GM12892 (cell line): ENCODE data around the gene STRN4.
A peak's percentile ranks its signal among the peaks of the same experiment; 100 is the strongest.
"Not testable (repeated sequence)": the region's sequence is repeated elsewhere in the genome, so short reads cannot be mapped to it uniquely, and the experiment has no call there.

Experiments
- DNase-seq: peaks from one replicate; pipeline ENCODE4 v3.0.0; 2011; ENCODE audit not compliant: insufficient read length
- FAIRE-seq: peaks from 2 replicates; lab custom pipeline; 2011; peaks lifted over from hg19 to GRCh38; lab: Jason Lieb, UNC
- POLR2A ChIP-seq: IDR thresholded peaks from 2 replicates; pipeline ENCODE4 v1.6.1; 2011; ENCODE audit warnings: low read depth, low read length, control low read depth
- POLR2AphosphoS5 ChIP-seq: IDR thresholded peaks from 2 replicates; pipeline ENCODE4 v1.6.1; 2011; ENCODE audit warnings: low read depth, low read length, control low read depth
- TAF1 ChIP-seq: IDR thresholded peaks from 2 replicates; pipeline ENCODE4 v1.6.1; 2011; ENCODE audit warnings: low read depth, mild to moderate bottlenecking, control low read depth, low read length, borderline replicate concordance

The STRN4 gene

DNA sequence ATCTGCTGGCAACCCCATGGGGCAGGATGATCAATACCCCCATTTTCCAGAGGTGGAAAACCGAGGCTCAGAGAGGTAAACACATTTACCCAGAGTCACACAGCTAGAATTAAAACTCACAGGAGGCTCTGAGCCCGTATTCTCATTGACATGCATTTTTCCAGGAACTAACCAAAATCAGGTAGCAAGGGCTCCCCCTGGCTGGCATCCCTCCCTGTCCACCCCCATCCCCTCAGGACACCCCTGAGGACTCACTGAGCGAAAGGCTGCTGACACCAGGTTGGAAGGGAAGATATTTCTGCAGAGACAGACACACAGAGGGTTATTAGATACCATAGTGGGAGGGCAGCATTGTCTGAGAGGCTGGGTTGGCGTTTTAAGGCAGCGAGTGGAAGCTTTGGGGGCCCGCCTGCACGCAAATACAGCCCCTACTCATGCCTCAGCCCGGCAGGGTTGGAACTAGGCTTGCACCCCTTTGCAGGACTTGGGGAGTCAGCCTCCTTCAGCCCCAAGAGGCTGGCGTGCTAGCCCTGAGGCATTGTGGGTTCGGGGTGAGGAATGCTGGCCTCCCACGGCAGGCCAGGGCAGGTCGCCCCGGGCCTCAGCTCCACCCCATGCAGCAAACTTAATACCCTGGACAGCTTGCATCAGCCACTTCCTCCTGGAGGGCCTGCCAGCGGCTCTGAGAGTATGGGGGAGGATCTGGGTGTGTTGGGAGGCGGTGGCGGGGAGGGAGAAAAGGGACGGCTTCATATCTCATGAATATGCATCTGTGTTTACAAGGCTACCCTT, 38.2 kb upstream of the STRN4 start:
- FAIRE-seq (peak; percentile 70), DNase-seq (peak; percentile 82)
- 0 out of 2 replicates have a peak, but pooled peaks have one; percentile 30 for TF ChIP-seq POLR2AphosphoS5
- TF ChIP-seq TAF1: no peak
- peak; percentile 31; the same call in 1 of the 2 replicates for TF ChIP-seq POLR2A

- TF ChIP-seq POLR2A: no peak
- TF ChIP-seq TAF1: no peak
- no peak for TF ChIP-seq POLR2AphosphoS5
- DNase-seq: no peak
- no peak for FAIRE-seq
Observed at GRCh38 chr19:46783670-46784069, 37.4 kb upstream of the STRN4 start.

- DNase-seq (no peak), FAIRE-seq (no peak)
- no peak for TF ChIP-seq POLR2A
- TF ChIP-seq TAF1: no peak
- TF ChIP-seq POLR2AphosphoS5: no peak
Observed at GRCh38 chr19:46782355-46783019, 36.2 kb upstream of the STRN4 start.

- DNase-seq, FAIRE-seq: not testable (repeated sequence)
Observed at GRCh38 chr19:46777956-46778645, 31.9 kb upstream of the STRN4 start.

DNA sequence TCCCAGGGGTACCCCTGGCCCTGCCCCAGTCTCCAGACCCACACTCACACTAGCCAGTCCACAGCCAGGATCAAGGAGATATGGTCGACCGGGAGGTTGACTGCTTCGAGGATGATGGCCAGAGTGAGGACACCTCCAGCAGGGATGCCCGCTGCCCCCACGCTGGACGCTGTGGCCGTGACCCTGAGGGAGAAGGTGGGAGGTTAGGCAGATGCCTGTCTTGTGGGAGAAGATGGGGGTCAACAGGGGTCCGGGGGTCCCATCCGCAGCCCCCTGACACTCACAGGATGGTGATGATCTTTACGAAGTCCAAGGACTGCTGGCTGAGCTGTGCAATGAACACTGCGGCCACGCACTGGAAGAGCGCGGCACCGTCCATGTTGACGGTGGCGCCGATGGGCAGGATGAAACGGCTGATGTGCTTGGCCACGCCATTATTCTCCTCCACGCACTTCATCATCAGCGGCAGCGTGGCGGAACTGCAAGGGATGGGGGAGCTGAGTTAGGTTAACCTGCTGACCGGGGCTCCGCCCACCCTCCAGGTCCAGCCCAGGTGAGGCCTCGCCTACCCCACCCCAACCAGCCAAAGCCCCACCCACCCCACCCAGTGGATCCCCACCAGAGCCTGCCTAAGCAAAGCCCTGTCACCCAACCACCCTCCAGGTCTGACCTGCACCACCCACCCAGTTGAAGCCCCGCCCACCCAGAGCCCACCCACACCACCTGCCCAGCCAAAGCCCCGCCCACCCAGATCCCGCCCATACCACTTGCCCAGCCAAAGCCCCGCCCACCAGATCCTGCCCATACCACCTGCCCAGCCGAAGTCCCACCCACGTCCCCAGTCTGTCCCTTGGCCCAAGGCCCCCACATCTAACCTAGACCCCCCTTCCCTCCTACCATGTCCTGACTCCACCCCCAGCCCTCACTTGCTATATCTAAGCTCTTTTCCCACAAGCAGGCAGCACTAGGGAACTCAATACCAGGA, 31.0 kb upstream of the STRN4 start:
- DNase-seq: no peak
- no peak for TF ChIP-seq POLR2A
- no peak for TF ChIP-seq POLR2AphosphoS5
- no peak for TF ChIP-seq TAF1
- no peak for FAIRE-seq

DNA sequence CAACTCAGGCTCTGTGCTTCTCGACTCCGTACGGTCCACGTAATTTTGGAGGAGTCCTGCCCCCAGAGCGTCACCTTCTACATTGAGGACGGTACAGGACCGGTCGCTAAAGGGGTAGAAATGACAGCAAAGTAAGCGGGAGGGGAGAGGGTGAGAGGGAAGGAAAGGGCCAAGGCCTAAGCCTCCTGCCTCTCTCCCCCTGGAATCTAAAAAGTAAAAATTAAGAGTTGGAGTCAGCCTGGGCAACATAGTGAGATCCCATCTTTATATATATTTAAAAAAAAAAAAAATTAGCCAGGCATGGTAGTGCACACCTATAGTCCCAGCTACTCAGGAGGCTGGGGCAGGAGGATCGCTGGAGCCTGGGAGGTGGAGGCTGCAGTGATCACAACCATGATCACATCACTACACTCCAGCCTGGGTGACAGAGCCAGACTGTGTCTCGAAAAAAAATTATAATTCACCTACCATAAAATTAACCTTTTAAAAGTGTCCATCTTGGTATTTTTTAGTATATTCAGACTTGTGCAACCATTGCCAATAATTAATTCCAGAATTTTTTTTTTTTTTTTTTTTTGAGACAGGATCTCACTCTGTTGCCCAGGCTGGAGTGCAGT, 29.5 kb upstream of the STRN4 start:
- no peak for TF ChIP-seq POLR2A
- no peak for TF ChIP-seq TAF1
- TF ChIP-seq POLR2AphosphoS5: no peak
- no peak for DNase-seq
- no peak for FAIRE-seq

GRCh38 chr19:46773018-46773399, 26.8 kb upstream of the STRN4 start:
- TF ChIP-seq POLR2AphosphoS5 (no peak), TAF1 (no peak), POLR2A (no peak)
- DNase-seq: no peak
- FAIRE-seq: no peak

- no peak for DNase-seq
- FAIRE-seq: no peak
- TF ChIP-seq POLR2A (no peak), POLR2AphosphoS5 (no peak)
Observed at GRCh38 chr19:46772170-46773017, 26.1 kb upstream of the STRN4 start.

DNA sequence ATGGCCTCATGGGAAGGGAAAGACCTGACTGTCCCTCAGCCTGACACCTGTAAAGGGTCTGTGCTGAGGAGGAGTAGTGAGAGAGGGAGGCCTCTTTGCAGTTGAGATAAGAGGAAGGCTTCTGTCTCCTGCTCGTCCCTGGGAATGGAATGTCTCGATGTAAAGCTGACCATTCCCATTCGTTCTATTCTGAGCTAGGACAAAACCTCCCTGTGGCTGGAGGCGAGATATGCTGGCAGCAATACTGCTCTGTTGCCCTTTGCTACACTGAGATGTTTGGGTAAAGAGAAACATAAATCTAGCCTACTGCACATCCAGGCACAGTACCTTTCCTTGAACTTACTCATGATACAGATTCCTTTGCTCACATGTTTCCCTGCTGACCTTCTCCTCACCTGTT, 22.5 kb upstream of the STRN4 start:
- FAIRE-seq, DNase-seq: not testable (repeated sequence)
